HL-60/S4 treated with phorbol 12-myristate 13-acetate at 8.2 ng/mL for 4 days and 3 days (cell line): ENCODE measurements around the gene PF4V1.
"Not testable (repeated sequence)": the region's sequence is repeated elsewhere in the genome, so short reads cannot be mapped to it uniquely, and the experiment has no call there.

Experiments used
- in situ Hi-C: fragments of 300-500 bp; cut with MboI; formaldehyde crosslinking; loops from 2 replicates; pipeline ENCODE4 v1.15.0; 2022; ENCODE audit warnings: low sequenced_read_pairs

The PF4V1 gene

GRCh38 chr4:73869130-73870055 is 16.3 kb downstream of the PF4V1 start, which contains the start of gene CXCL1:
TSS of gene CXCL1 (plus strand) at chr4:73869393. CDS start at chr4:73869471, 78 bp downstream.
- in situ Hi-C loops, result no loop called here

GRCh38 chr4:73870260-73870659 is 17.2 kb downstream of the PF4V1 start:
- in situ Hi-C loops, result no loop called here

GRCh38 chr4:73870768-73871167 is 17.7 kb downstream of the PF4V1 start:
- in situ Hi-C loops, result no loop called here

GRCh38 chr4:73871511-73872310 is 18.6 kb downstream of the PF4V1 start:
- in situ Hi-C loops, result no loop called here

- in situ Hi-C loops, result no loop called here
Observed at GRCh38 chr4:73872316-73873108, 19.4 kb downstream of the PF4V1 start.

GRCh38 chr4:73874386-73874785 is 21.3 kb downstream of the PF4V1 start:
- in situ Hi-C loops, result no loop called here

- in situ Hi-C loops, result no loop called here
Observed at GRCh38 chr4:73875401-73875800, 22.3 kb downstream of the PF4V1 start.

GRCh38 chr4:73883306-73883705 is 30.2 kb downstream of the PF4V1 start:
- in situ Hi-C loops, result no loop called here

GRCh38 chr4:73885574-73886267 is 32.6 kb downstream of the PF4V1 start:
- in situ Hi-C loops, result no loop called here

GRCh38 chr4:73891326-73891725 is 38.2 kb downstream of the PF4V1 start:
- in situ Hi-C loops, result no loop called here

GRCh38 chr4:73891739-73892405 is 38.8 kb downstream of the PF4V1 start:
- in situ Hi-C loops, result no loop called here

- in situ Hi-C loops, result no loop called here
Observed at GRCh38 chr4:73892966-73893365, 39.9 kb downstream of the PF4V1 start.

GRCh38 chr4:73894001-73894400 is 40.9 kb downstream of the PF4V1 start:
- in situ Hi-C loops, result no loop called here

- in situ Hi-C loops, result no loop called here
Observed at GRCh38 chr4:73895201-73896175, 42.4 kb downstream of the PF4V1 start.

- in situ Hi-C loops, result no loop called here
Observed at GRCh38 chr4:73896416-73896815, 43.3 kb downstream of the PF4V1 start.

- in situ Hi-C loops, result no loop called here
Observed at GRCh38 chr4:73897380-73898136, 44.5 kb downstream of the PF4V1 start.

- in situ Hi-C loops, result not testable (repeated sequence)
Observed at GRCh38 chr4:73899338-73899737, 46.2 kb downstream of the PF4V1 start.

GRCh38 chr4:73901031-73901430 is 47.9 kb downstream of the PF4V1 start:
- in situ Hi-C loops, result no loop called here
